H1 (cell line): ENCODE measurements around the gene F7. TPM values are rescaled to one million over a fixed set of nuclear protein-coding genes. Genes with fewer than 3 reads are reported as not detected.

Experiments
- CTCF ChIA-PET: fragments of 300-600 bp; sonication (Branson Sonifier 250); formaldehyde crosslinking; loops from one replicate; lab custom pipeline; 2021; ENCODE audit not compliant: partially characterized antibody; lab: Charles Lee
- POLR2A ChIA-PET: fragments of 300-600 bp; sonication (Branson Sonifier 250); formaldehyde crosslinking; loops from one replicate; lab custom pipeline; 2021; ENCODE audit warnings: inconsistent platforms; ENCODE audit not compliant: partially characterized antibody; lab: Charles Lee
- DNase-seq, 2 experiments: peaks; one replicate each; pipeline versions ENCODE4 v3.0.0 to v3.0.0-alpha.2; 2010 to 2022; ENCODE audit warnings: low spot score in 2 of 2, low read depth in 1 of 2, mixed read lengths in 1 of 2
- FAIRE-seq: peaks from 2 replicates; lab custom pipeline; 2011; peaks lifted over from hg19 to GRCh38; lab: Jason Lieb, UNC
- H2AFZ ChIP-seq: 2 replicates; pipeline ENCODE4 v1.8.1; 2012; ENCODE audit warnings: low read length, inconsistent platforms
- H2AK5ac ChIP-seq: 2 replicates; pipeline ENCODE4 v1.6.1; 2013; ENCODE audit warnings: low read depth, low read length
- H2BK120ac ChIP-seq: replicated peaks from 2 replicates; pipeline ENCODE3; 2013; ENCODE audit warnings: low read depth, low read length, inconsistent platforms
- H2BK12ac ChIP-seq: 2 replicates; pipeline ENCODE4 v1.6.1; 2013; ENCODE audit warnings: low read depth, low read length
- H2BK15ac ChIP-seq: 2 replicates; pipeline ENCODE4 v1.6.1; 2013; ENCODE audit warnings: low read length
- H2BK20ac ChIP-seq: 2 replicates; pipeline ENCODE4 v1.6.1; 2013; ENCODE audit warnings: low read length
- H2BK5ac ChIP-seq: 2 replicates; pipeline ENCODE4 v1.6.1; 2013; ENCODE audit warnings: low read depth, low read length
- H3K14ac ChIP-seq: 2 replicates; pipeline ENCODE4 v1.6.1; 2013; ENCODE audit warnings: inconsistent platforms; ENCODE audit not compliant: insufficient read length
- H3K18ac ChIP-seq: 2 replicates; pipeline ENCODE4 v1.6.1; 2013; ENCODE audit warnings: low read length; ENCODE audit errors: extremely low read depth
- H3K23ac ChIP-seq: 2 replicates; pipeline ENCODE4 v1.6.1; 2013; ENCODE audit warnings: inconsistent platforms; ENCODE audit not compliant: insufficient read length
- H3K23me2 ChIP-seq: 2 replicates; pipeline ENCODE4 v1.6.1; 2013; ENCODE audit warnings: low read depth, low read length
- H3K27ac ChIP-seq: 2 replicates; pipeline ENCODE4 v1.6.1; 2011; ENCODE audit warnings: low read depth, low read length, inconsistent platforms
- H3K27me3 ChIP-seq, 4 experiments: replicated peaks in 1 of 4; 1 replicate in 1 of 4; 2 replicates in 3 of 4; pipeline versions ENCODE4 v1.6.1 to v1.8.1; 2011 to 2013; ENCODE audit warnings: low read length in 3 of 4, mild to moderate bottlenecking in 3 of 4, inconsistent platforms in 2 of 4, mixed read lengths in 2 of 4, moderate library complexity in 1 of 4; ENCODE audit not compliant: control insufficient read depth in 3 of 4, insufficient read depth in 3 of 4; ENCODE audit errors: extremely low read depth in 1 of 4
- H3K36me3 ChIP-seq, 4 experiments: 2 replicates each; pipeline versions ENCODE4 v1.6.1 to v1.8.1; 2011 to 2013; ENCODE audit warnings: mild to moderate bottlenecking in 4 of 4, low read length in 3 of 4, moderate library complexity in 2 of 4, control low read depth in 1 of 4, inconsistent platforms in 1 of 4; ENCODE audit not compliant: insufficient read depth in 4 of 4, control insufficient read depth in 2 of 4
- H3K4ac ChIP-seq: replicated peaks from 2 replicates; pipeline ENCODE3; 2013; ENCODE audit warnings: low read length, low read depth, mixed read lengths, inconsistent platforms; ENCODE audit not compliant: insufficient read length
- H3K4me1 ChIP-seq, 4 experiments: replicated peaks in 1 of 4; 1 replicate in 1 of 4; 2 replicates in 3 of 4; pipeline versions ENCODE4 v1.6.1 to v1.8.1; 2011 to 2013; ENCODE audit warnings: low read length in 3 of 4, inconsistent platforms in 2 of 4, mixed read lengths in 1 of 4; ENCODE audit not compliant: insufficient read depth in 4 of 4, control insufficient read depth in 3 of 4
- H3K4me2 ChIP-seq, 2 experiments: 2 replicates each; pipeline versions ENCODE4 v1.6.1 to v1.8.1; 2011 to 2013; ENCODE audit warnings: low read depth in 2 of 2, low read length in 2 of 2, control low read depth in 1 of 2, inconsistent platforms in 1 of 2, mild to moderate bottlenecking in 1 of 2; ENCODE audit not compliant: insufficient read depth in 1 of 2
- H3K4me3 ChIP-seq, 4 experiments: fragments of 200-600, 300-600 bp in 1 of 4; sonication (generic), shearing (Covaris generic), sonication (Bioruptor Twin) in 1 of 4; 2 replicates each; pipeline versions ENCODE4 v1.5.1 to v1.8.1; 2011 to 2016; ENCODE audit warnings: low read length in 4 of 4, low read depth in 3 of 4, control low read depth in 2 of 4, inconsistent platforms in 2 of 4, mild to moderate bottlenecking in 2 of 4, mixed read lengths in 1 of 4, moderate library complexity in 1 of 4; ENCODE audit not compliant: insufficient read depth in 2 of 4; ENCODE audit errors: extremely low read depth in 1 of 4
- H3K56ac ChIP-seq: replicated peaks from 2 replicates; pipeline ENCODE3; 2013; ENCODE audit warnings: low read depth, mild to moderate bottlenecking, mixed read lengths, low read length, inconsistent platforms; ENCODE audit not compliant: insufficient read length
- H3K79me1 ChIP-seq: 2 replicates; pipeline ENCODE4 v1.6.1; 2013; ENCODE audit warnings: low read depth, low read length, control low read depth
- H3K79me2 ChIP-seq, 2 experiments: 2 replicates each; pipeline versions ENCODE4 v1.6.1 to v1.8.1; 2012 to 2013; ENCODE audit warnings: low read length in 2 of 2, mild to moderate bottlenecking in 2 of 2, inconsistent platforms in 1 of 2; ENCODE audit not compliant: insufficient read depth in 2 of 2, control insufficient read depth in 1 of 2
- H3K9ac ChIP-seq, 4 experiments: replicated peaks in 1 of 4; 1 replicate in 1 of 4; 2 replicates in 3 of 4; pipeline versions ENCODE4 v1.6.1 to v1.8.1; 2011 to 2013; ENCODE audit warnings: low read depth in 3 of 4, low read length in 3 of 4, control low read depth in 2 of 4, mild to moderate bottlenecking in 2 of 4, moderate library complexity in 2 of 4, inconsistent platforms in 1 of 4; ENCODE audit errors: extremely low read depth in 1 of 4
- H3K9me3 ChIP-seq, 2 experiments: 2 replicates each; pipeline versions ENCODE4 v1.6.1 to v1.8.1; 2012 to 2013; ENCODE audit warnings: mild to moderate bottlenecking in 2 of 2, moderate library complexity in 2 of 2, control low read depth in 1 of 2, inconsistent platforms in 1 of 2, low read depth in 1 of 2, low read length in 1 of 2, mixed read lengths in 1 of 2; ENCODE audit not compliant: insufficient read depth in 2 of 2
- H4K20me1 ChIP-seq, 2 experiments: replicated peaks in 1 of 2; 2 replicates each; pipeline versions ENCODE3 to v1.8.1; 2011 to 2013; ENCODE audit warnings: inconsistent platforms in 2 of 2, low read length in 2 of 2, mild to moderate bottlenecking in 1 of 2; ENCODE audit not compliant: insufficient read depth in 2 of 2, control insufficient read depth in 1 of 2
- H4K5ac ChIP-seq: 2 replicates; pipeline ENCODE4 v1.6.1; 2013; ENCODE audit warnings: low read length, low read depth, mixed read lengths, inconsistent platforms; ENCODE audit not compliant: insufficient read length
- H4K8ac ChIP-seq: 2 replicates; pipeline ENCODE4 v1.8.0; 2013; ENCODE audit warnings: mild to moderate bottlenecking, moderate library complexity, low read length, inconsistent platforms; ENCODE audit not compliant: insufficient read depth; ENCODE audit errors: extremely low read depth
- H4K91ac ChIP-seq: replicated peaks from 2 replicates; pipeline ENCODE3; 2013; ENCODE audit warnings: low read length, mixed read lengths, inconsistent platforms; ENCODE audit not compliant: insufficient read length
- CTBP2 ChIP-seq: IDR thresholded peaks from 2 replicates; pipeline ENCODE4 v1.7.0; 2011; ENCODE audit warnings: borderline replicate concordance, mild to moderate bottlenecking, moderate library complexity, mixed read lengths, low read length; ENCODE audit not compliant: insufficient read depth, insufficient read length
- CTCF ChIP-seq, 3 experiments: IDR thresholded peaks; 1 replicate in 2 of 3; 2 replicates in 1 of 3; pipeline versions ENCODE4 v1.5.1 to v1.6.1; 2011; ENCODE audit warnings: low read length in 3 of 3, mild to moderate bottlenecking in 3 of 3, inconsistent platforms in 2 of 3, low read depth in 1 of 3, moderate library complexity in 1 of 3; ENCODE audit not compliant: insufficient read depth in 1 of 3; ENCODE audit errors: control extremely low read depth in 1 of 3
- HDAC2 ChIP-seq, 2 experiments: fragments of 300-600 bp in 1 of 2; sonication (generic) in 1 of 2; IDR thresholded peaks; 2 replicates each; pipeline ENCODE4 v1.6.1; 2011 to 2012; ENCODE audit warnings: low read depth in 2 of 2, low read length in 2 of 2, mild to moderate bottlenecking in 2 of 2, moderate library complexity in 2 of 2, borderline replicate concordance in 1 of 2, inconsistent platforms in 1 of 2
- HDAC6 ChIP-seq: IDR thresholded peaks from one replicate; pipeline ENCODE4 v1.7.1; 2012; ENCODE audit warnings: low read depth, mild to moderate bottlenecking, inconsistent platforms, low read length, moderate library complexity
- PHF8 ChIP-seq: fragments of 200-600 bp; sonication (generic); conservative IDR thresholded peaks from 2 replicates; pipeline ENCODE4 v1.7.1; 2012; ENCODE audit warnings: low read depth, mild to moderate bottlenecking, inconsistent platforms, low read length, moderate library complexity
- POLR2AphosphoS5 ChIP-seq: IDR thresholded peaks from 2 replicates; pipeline ENCODE4 v1.6.1; 2011; ENCODE audit warnings: low read depth, low read length
- SIN3A ChIP-seq, 2 experiments: IDR thresholded peaks in 1 of 2; conservative IDR thresholded peaks in 1 of 2; 2 replicates each; pipeline ENCODE4 v1.6.1; 2011 to 2012; ENCODE audit warnings: low read length in 2 of 2, improper control_type of control experiment in 1 of 2, low read depth in 1 of 2, mild to moderate bottlenecking in 1 of 2
- SIX5 ChIP-seq: IDR thresholded peaks from 2 replicates; pipeline ENCODE4 v1.6.1; 2011; ENCODE audit warnings: mild to moderate bottlenecking, low read depth, low read length
- SP1 ChIP-seq: IDR thresholded peaks from 2 replicates; pipeline ENCODE4 v1.6.1; 2011; ENCODE audit warnings: low read depth, low read length
- TCF12 ChIP-seq: IDR thresholded peaks from 2 replicates; pipeline ENCODE4 v1.6.1; 2011; ENCODE audit warnings: low read depth, mild to moderate bottlenecking, low read length
- WGBS, 2 experiments: shearing (Covaris generic) in 1 of 2; methylation state at CpG; one replicate each; pipeline versions ENCODE4 v1.1.6 to v1.1.7; 2013 to 2015; ENCODE audit warnings: low lambda C conversion rate in 2 of 2, mixed read lengths in 2 of 2, inconsistent platforms in 1 of 2, low coverage in 1 of 2, missing lambda C conversion rate in 1 of 2; ENCODE audit not compliant: insufficient replicate concordance in 2 of 2, insufficient coverage in 1 of 2, insufficient read length in 1 of 2; ENCODE audit errors: extremely low coverage in 1 of 2, missing lambda C conversion rate in 1 of 2; 5-methylcytosine and 5-hydroxymethylcytosine counted together
- polyA plus RNA-seq, 7 experiments: library from polyadenylated mRNA; depleted of rRNA in 3 of 7; stranded (reverse) in 5 of 7; unstranded in 2 of 7; fragments of >200 nt in 5 of 7; fragments of 200-250 nt in 2 of 7; gene quantifications; 1 replicate in 5 of 7; 2 replicates in 1 of 7; 4 replicates in 1 of 7; pipeline versions ENCODE4 v1.2.1 to v1.2.3, GENCODE V29; 2011 to 2013; ENCODE audit warnings: missing spikeins in 2 of 7, mixed read lengths in 2 of 7
- total RNA-seq: library from RNA; stranded (reverse); fragmentation: NEBNext Ultra II Directional; extraction: Animal tissue kit (Norgen Biotek cat#: 25700); gene quantifications from 2 replicates; pipeline ENCODE4 v1.2.1, GENCODE V29; 2021

Gene F7
- total and polyA plus RNA-seq, 2 of the 8 experiments (the other 6 are each of a cell fraction or from before 2014, with no cell fraction given), result 0.43 to 0.98 TPM

- peaks cover 2% of the 10 kb centered on the region; the same call in 1 of the 2 replicates for H3K23me2 ChIP-seq
- ChIA-PET POLR2A (interaction anchor here (0.9 to 2.1 kb wide), 3 partner anchors 13 to 27 kb away, joined by 3 to 5 read pairs (median 5); no protein-coding TSS in a partner anchor), CTCF (interaction anchor here (0.6 to 3.1 kb wide), 11 partner anchors 8 to 502 kb away, joined by 3 to 16 read pairs (median 3); no protein-coding TSS in a partner anchor)
- no peak overlapping the region for H2BK120ac ChIP-seq
- no peak overlapping the region for H3K18ac ChIP-seq
- no peak overlapping the region for H4K91ac ChIP-seq
- no peak overlapping the region for H3K27ac ChIP-seq
- no peak overlapping the region for H3K23ac ChIP-seq
- FAIRE-seq, result no peak
- H3K36me3 ChIP-seq, result peaks cover 3 to 8% (median 4%) of the 10 kb centered on the region in 4 experiments; a peak in 4 of 8 replicates
- DNase-seq, result no peak
- no peaks in the 10 kb centered on the region for H3K9me3 ChIP-seq
- H3K79me2 ChIP-seq, result no peaks in the 10 kb centered on the region
- H4K8ac ChIP-seq, result no peak overlapping the region; the same call in 1 of the 2 replicates
- H3K4me2 ChIP-seq, result no peak overlapping the region
- no peak overlapping the region for H2AK5ac ChIP-seq
- H3K4ac ChIP-seq, result no peak overlapping the region
- no peak overlapping the region for H2BK5ac ChIP-seq
- no peak for TF ChIP-seq CTCF (IDR thresholded peaks at IDR 0.05; ENCODE audit: control extremely low read depth in 1 of 3, insufficient read depth in 1 of 3, low read depth in 1 of 3, low read length in 3 of 3)
- no peak for TF ChIP-seq PHF8
- TF ChIP-seq SIN3A (conservative IDR thresholded peaks at IDR 0.05 in 1 of 2, IDR thresholded peaks at IDR 0.05 in 1 of 2; ENCODE audit: low read depth in 1 of 2, low read length in 2 of 2), result no peak
- TF ChIP-seq TCF12, result no peak
- TF ChIP-seq HDAC6, result no peak
- TF ChIP-seq POLR2AphosphoS5, result no peak
- no peak for TF ChIP-seq HDAC2 (IDR thresholded peaks at IDR 0.05; ENCODE audit: borderline replicate concordance in 1 of 2, low read depth in 2 of 2, low read length in 2 of 2)
- no peak for TF ChIP-seq SP1
- no peak for TF ChIP-seq CTBP2
- TF ChIP-seq SIX5, result no peak
- H3K14ac ChIP-seq, result no peak overlapping the region
- no peaks in the 10 kb centered on the region for H3K27me3 ChIP-seq
- H4K20me1 ChIP-seq, result no peaks in the 10 kb centered on the region
- no peak overlapping the region for H2BK20ac ChIP-seq
- no peak overlapping the region for H3K9ac ChIP-seq
- H2BK12ac ChIP-seq, result no peak overlapping the region
- H3K4me1 ChIP-seq, result peaks cover 0 to 6% (median 4%) of the 10 kb centered on the region in 4 experiments; a peak in 2 of 7 replicates
- H2BK15ac ChIP-seq, result no peak overlapping the region
- H4K5ac ChIP-seq, result no peak overlapping the region
- WGBS, 2 experiments, result 88% methylated on average over 23 of the region's 24 CpGs; no CpG with 5 or more reads in 1 of the 2 experiments
- no peak overlapping the region for H3K56ac ChIP-seq
- H3K4me3 ChIP-seq, result no peak overlapping the region
- H3K79me1 ChIP-seq, result no peaks in the 10 kb centered on the region
- no peak overlapping the region for H2AFZ ChIP-seq
These were observed 14.8 kb upstream of the F7 start for GRCh38 chr13:113090806-113091205.
